Ovary (tissue), 3 donors: ENCODE measurements around the gene KRT72.

Source experiments
- EP300 ChIP-seq: sonication (generic); formaldehyde crosslinking; IDR thresholded peaks from one replicate; pipeline ENCODE4 v1.6.1; 2017; ENCODE audit warnings: antibody characterized with exemption
- POLR2A ChIP-seq: fragments of 450-650 bp; IDR thresholded peaks from one replicate; pipeline ENCODE4 v1.6.1; 2017; ENCODE audit warnings: antibody characterized with exemption, mild to moderate bottlenecking, moderate library complexity
- TF ChIP-seq, protein P1 (sequence below), 3 donors: fragments of 450-650 bp in 2 of 3; fragments of 200-600 bp in 1 of 3; IDR thresholded peaks; one replicate each; pipeline versions ENCODE4 v1.5.1 to v1.8.0; 2016 to 2022; ENCODE audit warnings: antibody characterized with exemption in 3 of 3, mild to moderate bottlenecking in 1 of 3
- donor health status: DM: no; HTN: no; CAD: no.

GRCh38 chr12:52618866-52619265 lies 17.6 kb upstream of the KRT72 start:
- TF ChIP-seq POLR2A (no peak), EP300 (no peak)
- TF ChIP-seq, protein P1, sequence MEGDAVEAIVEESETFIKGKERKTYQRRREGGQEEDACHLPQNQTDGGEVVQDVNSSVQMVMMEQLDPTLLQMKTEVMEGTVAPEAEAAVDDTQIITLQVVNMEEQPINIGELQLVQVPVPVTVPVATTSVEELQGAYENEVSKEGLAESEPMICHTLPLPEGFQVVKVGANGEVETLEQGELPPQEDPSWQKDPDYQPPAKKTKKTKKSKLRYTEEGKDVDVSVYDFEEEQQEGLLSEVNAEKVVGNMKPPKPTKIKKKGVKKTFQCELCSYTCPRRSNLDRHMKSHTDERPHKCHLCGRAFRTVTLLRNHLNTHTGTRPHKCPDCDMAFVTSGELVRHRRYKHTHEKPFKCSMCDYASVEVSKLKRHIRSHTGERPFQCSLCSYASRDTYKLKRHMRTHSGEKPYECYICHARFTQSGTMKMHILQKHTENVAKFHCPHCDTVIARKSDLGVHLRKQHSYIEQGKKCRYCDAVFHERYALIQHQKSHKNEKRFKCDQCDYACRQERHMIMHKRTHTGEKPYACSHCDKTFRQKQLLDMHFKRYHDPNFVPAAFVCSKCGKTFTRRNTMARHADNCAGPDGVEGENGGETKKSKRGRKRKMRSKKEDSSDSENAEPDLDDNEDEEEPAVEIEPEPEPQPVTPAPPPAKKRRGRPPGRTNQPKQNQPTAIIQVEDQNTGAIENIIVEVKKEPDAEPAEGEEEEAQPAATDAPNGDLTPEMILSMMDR (IDR thresholded peaks at IDR 0.05) = no peak
